Karpas-422 (cell line): ENCODE results near the gene EXOSC6. TPM values are rescaled to one million over a fixed set of nuclear protein-coding genes. Genes with fewer than 3 reads are reported as not detected.
"Not testable (repeated sequence)": the region's sequence is repeated elsewhere in the genome, so short reads cannot be mapped to it uniquely, and the experiment has no call there.

Experiments used
- DNase-seq: peaks from one replicate; pipeline ENCODE4 v3.0.0-alpha.2; 2015
- H2AFZ ChIP-seq: fragments of 200-600 bp; sonication (generic); 2 replicates; pipeline ENCODE4 v1.6.1; 2014; ENCODE audit warnings: antibody characterized with exemption, low read length, mixed read lengths
- H3K27ac ChIP-seq: fragments of 200-600 bp; sonication (generic); 2 replicates; pipeline ENCODE4 v1.5.1; 2014; ENCODE audit warnings: mild to moderate bottlenecking, low read length, moderate library complexity
- H3K27me3 ChIP-seq: fragments of 200-600 bp; sonication (generic); 2 replicates; pipeline ENCODE4 v1.6.1; 2014; ENCODE audit warnings: low read length, mixed read lengths
- H3K36me3 ChIP-seq: fragments of 200-600 bp; sonication (generic); 2 replicates; pipeline ENCODE4 v1.6.1; 2014; ENCODE audit warnings: low read length, mixed read lengths; ENCODE audit not compliant: insufficient read depth
- H3K4me1 ChIP-seq: fragments of 200-600 bp; sonication (generic); 2 replicates; pipeline ENCODE4 v1.6.1; 2014; ENCODE audit warnings: mild to moderate bottlenecking, low read length, mixed read lengths
- H3K4me2 ChIP-seq: fragments of 200-600 bp; sonication (generic); 2 replicates; pipeline ENCODE4 v1.6.1; 2014; ENCODE audit warnings: low read length, low read depth, mild to moderate bottlenecking; ENCODE audit not compliant: poor library complexity, severe bottlenecking
- H3K4me3 ChIP-seq: fragments of 200-600 bp; sonication (generic); 2 replicates; pipeline ENCODE4 v1.5.1; 2014; ENCODE audit warnings: mild to moderate bottlenecking, antibody characterized with exemption, low read length, mixed read lengths
- H3K79me2 ChIP-seq: fragments of 200-600 bp; sonication (generic); 2 replicates; pipeline ENCODE4 v1.6.1; 2014; ENCODE audit warnings: mild to moderate bottlenecking, low read length, mixed read lengths
- H3K9ac ChIP-seq: fragments of 200-600 bp; sonication (generic); 2 replicates; pipeline ENCODE4 v1.6.0; 2014; ENCODE audit warnings: low read length
- H3K9me2 ChIP-seq: fragments of 200-600 bp; sonication (generic), shearing (Covaris generic); replicated peaks from 2 replicates; pipeline ENCODE4 v1.6.0; 2014; ENCODE audit warnings: mild to moderate bottlenecking, low read length, moderate library complexity; ENCODE audit not compliant: insufficient read depth
- H3K9me3 ChIP-seq: fragments of 300-700, 200-600 bp; sonication (generic); 2 replicates; pipeline ENCODE4 v1.6.1; 2014; ENCODE audit warnings: low read length, mixed read lengths
- H4K20me1 ChIP-seq: fragments of 200-600 bp; sonication (generic); 2 replicates; pipeline ENCODE4 v1.6.1; 2014; ENCODE audit warnings: mild to moderate bottlenecking, antibody characterized with exemption, low read length, low read depth; ENCODE audit not compliant: insufficient read depth
- total RNA-seq: library from RNA; depleted of rRNA; stranded (reverse); fragments of >200 nt; shearing (Covaris generic); gene quantifications from 2 replicates; pipeline ENCODE4 v1.2.3, GENCODE V29; 2014; ENCODE audit warnings: low replicate concordance

EXOSC6 gene
- total RNA-seq, 1 experiment from 2014 or later = 29.0 TPM

DNA sequence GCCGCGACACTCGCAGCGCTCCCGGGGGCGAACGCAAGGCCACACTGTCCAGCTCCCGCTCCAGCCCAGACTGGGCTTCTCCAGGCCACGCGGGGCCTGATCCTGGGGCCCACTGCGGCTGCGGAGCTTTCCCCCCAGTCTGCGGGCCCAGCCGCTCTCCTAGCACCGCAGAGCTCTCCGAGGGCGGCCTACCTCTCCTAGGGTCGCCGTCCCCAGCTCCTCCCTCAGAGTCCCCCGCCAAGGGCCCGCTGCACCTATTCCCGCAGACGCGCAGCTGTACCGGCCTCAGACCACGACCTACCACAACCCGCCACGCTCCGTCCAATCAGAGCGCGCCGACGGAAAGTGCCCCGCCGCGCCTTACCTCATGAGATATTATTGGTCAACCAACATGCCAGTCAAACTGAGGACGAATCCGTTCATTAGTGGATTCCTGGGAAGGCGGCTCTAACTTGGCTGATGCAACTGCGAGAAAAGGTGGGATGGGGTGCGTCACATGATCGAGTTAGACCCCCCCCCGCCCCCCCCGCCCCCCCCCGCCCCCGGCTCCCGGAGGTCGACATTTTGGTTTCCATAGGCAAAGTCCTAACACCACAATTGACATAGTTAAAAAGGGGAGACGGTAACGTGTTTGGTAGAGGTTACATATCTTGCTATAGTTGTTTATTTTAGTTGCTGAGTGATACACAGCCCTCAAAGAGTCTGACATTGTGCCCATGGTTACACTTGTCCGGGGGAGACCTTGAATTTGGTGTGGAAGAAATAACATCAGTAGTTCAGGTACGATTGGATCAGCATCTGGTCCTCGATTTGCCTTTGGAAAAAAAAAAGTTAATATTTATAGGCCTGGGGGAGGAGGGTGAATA, 37.7 kb upstream of the EXOSC6 start, which contains the start of gene AARS1:
TSS of gene AARS1 (minus strand) at position 278 of the 866 bp plus-strand sequence. CDS start 6,743 bp downstream, outside the sequence.
- Histone ChIP-seq H3K9me3 (no peaks in the 10 kb centered on the region), H3K4me1 (peaks cover 17% of the 10 kb centered on the region), H3K36me3 (peaks cover 15% of the 10 kb centered on the region), H3K9me2 (no peaks in the 10 kb centered on the region), H3K4me2 (peak within 1 kb of the TSS; percentile 95), H3K27ac (peak within 1 kb of the TSS; percentile 94), H2AFZ (0 out of 2 replicates have a peak within 1 kb of the TSS, but pooled peaks have one; percentile 74), H3K27me3 (no peaks in the 10 kb centered on the region), H3K4me3 (peak within 1 kb of the TSS; percentile 97), H3K9ac (peak within 1 kb of the TSS; percentile 99), H3K79me2 (peaks cover 40% of the 10 kb centered on the region), H4K20me1 (no peaks in the 10 kb centered on the region)
- peak; percentile 100 for DNase-seq

DNA sequence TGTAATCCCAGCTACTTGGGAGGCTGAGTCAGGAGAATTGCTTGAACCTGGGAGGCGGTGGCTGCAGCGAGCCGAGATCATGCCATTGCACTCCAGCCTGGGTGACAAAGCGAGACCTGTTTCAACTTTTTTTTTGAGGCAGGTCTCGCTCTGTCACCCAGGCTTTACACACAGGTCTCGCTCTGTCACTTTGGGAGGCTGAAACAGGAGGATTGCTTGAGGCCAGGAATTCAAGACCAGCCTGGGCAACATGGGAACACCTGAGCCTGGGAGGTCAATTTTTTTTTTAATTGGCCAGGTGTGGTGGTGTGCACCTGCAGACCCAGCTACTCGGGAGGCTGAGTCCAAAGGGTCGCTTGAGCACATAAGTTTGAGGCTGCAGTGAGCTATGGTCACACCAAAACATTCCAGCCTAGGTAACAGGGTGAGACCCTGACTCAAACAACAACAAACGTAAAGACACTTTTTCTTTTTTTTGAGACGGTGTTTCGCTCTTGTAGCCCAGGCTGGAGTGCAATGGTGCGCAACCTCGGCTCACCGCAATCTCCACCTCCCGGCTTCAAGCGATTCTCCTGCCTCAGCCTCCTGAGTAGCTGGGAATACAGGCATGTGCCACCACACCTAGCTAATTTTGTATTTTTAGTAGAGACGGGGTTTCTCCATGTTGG, 35.7 kb upstream of the EXOSC6 start:
- not testable (repeated sequence) for H3K27me3 ChIP-seq, H2AFZ ChIP-seq, H3K9me3 ChIP-seq, DNase-seq, H3K9me2 ChIP-seq, H4K20me1 ChIP-seq
- Histone ChIP-seq H3K36me3 (peaks cover 27% of the 10 kb centered on the region), H3K9ac (peak overlapping the region; percentile 69), H3K4me1 (peaks cover 17% of the 10 kb centered on the region), H3K27ac (peak overlapping the region; percentile 80), H3K79me2 (peaks cover 45% of the 10 kb centered on the region), H3K4me2 (peak overlapping the region; percentile 95), H3K4me3 (peak overlapping the region; percentile 97; the same call in 1 of the 2 replicates)

DNA sequence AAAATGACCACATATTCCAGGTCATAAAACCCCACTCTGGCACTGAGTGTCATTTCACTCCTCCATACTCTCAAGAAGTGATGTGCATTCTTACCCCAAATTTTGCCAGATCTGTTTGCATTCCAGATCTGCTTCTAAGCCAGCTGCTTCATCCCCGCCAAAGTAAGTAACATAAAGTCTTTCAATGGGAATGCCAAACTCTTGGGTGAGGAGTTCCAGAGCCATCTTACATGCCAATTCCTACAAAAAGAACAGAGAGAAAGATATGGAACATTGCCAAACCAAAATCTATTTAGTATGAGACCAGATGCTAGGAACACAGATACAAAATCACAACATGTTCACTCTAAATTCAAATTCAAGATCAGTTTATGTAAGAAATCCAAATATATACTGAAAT, 24.7 kb upstream of the EXOSC6 start:
- Histone ChIP-seq H3K4me1 (no peaks in the 10 kb centered on the region), H4K20me1 (0 out of 2 replicates have a peak, but pooled peaks cover 3% of the 10 kb centered on the region), H3K9me3 (no peaks in the 10 kb centered on the region), H3K4me2 (no peak overlapping the region), H3K79me2 (peaks cover 11% of the 10 kb centered on the region; the same call in 1 of the 2 replicates), H3K9me2 (no peaks in the 10 kb centered on the region), H3K9ac (no peak overlapping the region), H3K27ac (no peak overlapping the region), H3K27me3 (no peaks in the 10 kb centered on the region), H2AFZ (no peak overlapping the region), H3K36me3 (peaks cover 41% of the 10 kb centered on the region), H3K4me3 (no peak overlapping the region)
- no peak for DNase-seq

DNA sequence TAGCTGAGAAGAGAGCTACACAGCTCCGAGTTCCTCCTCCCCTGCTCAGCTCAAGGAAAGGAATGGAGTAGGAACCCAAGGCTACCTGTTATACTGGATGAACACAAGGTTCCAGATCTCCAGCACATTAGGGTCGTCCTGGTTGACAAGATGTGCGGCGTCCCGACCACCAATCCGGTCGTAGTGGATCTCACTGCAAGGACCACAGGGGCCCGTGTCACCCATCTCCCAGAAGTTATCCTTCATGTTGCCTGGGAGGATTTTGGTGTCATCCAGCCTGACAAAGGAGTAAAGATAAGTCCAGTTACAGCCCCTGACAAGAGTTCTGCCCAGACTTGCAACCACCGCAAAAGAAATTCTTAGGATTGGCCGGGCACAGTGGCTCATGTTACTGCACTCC, 20.0 kb upstream of the EXOSC6 start:
- no peaks in the 10 kb centered on the region for H3K9me2 ChIP-seq
- no peaks in the 10 kb centered on the region for H3K4me1 ChIP-seq
- no peak overlapping the region for H3K9ac ChIP-seq
- H4K20me1 ChIP-seq = no peaks in the 10 kb centered on the region
- H3K4me3 ChIP-seq = no peak overlapping the region
- H3K27ac ChIP-seq = no peak overlapping the region
- peaks cover 41% of the 10 kb centered on the region for H3K36me3 ChIP-seq
- H2AFZ ChIP-seq = no peak overlapping the region
- DNase-seq = no peak
- no peaks in the 10 kb centered on the region for H3K79me2 ChIP-seq
- no peak overlapping the region for H3K4me2 ChIP-seq
- H3K27me3 ChIP-seq = no peaks in the 10 kb centered on the region
- H3K9me3 ChIP-seq = no peaks in the 10 kb centered on the region

DNA sequence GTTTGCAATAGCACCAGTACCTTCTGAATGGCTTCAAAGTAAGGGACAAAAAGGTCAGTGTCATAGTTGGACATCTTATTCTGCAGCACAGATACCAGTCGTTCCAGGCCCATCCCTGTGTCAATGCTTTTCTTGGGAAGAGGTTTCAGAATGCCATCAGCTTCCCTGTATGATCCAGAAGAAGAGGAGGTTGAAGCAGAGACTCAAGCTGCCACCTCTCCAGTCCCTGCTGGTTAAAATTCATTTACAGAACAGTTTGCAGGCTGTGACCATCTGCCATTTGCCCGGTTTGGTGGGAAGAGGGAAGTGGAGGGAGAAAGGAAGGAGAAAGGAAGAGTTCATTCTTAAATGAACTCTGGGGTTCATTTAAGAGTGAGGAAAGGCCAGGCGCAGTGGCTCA, 18.4 kb upstream of the EXOSC6 start:
- Histone ChIP-seq H3K79me2 (no peaks in the 10 kb centered on the region), H3K36me3 (peaks cover 41% of the 10 kb centered on the region), H2AFZ (no peak overlapping the region), H3K4me2 (no peak overlapping the region), H3K4me3 (no peak overlapping the region), H3K9me2 (no peaks in the 10 kb centered on the region), H4K20me1 (no peaks in the 10 kb centered on the region), H3K9me3 (no peaks in the 10 kb centered on the region), H3K27ac (no peak overlapping the region), H3K9ac (no peak overlapping the region), H3K4me1 (no peaks in the 10 kb centered on the region), H3K27me3 (no peaks in the 10 kb centered on the region)
- DNase-seq = no peak

DNA sequence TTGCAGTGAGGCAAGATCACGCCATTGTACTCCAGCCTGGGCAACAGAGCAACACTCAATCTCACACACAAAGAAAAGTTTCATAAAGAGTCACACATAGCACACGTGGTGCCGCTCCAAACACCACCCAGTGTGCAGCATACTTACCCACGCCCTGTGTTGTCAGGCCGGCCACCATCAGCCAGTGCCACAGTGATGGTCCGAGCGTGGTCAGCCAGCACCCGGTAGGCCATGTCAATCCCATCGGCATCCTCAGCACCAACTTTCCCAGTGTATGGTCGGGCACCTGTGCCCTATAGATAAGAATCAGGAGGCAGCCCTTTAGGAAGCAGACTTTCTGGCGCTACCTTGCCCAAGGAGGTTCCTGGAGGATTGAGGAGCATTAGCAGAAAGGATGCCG, 17.7 kb upstream of the EXOSC6 start:
- no peak overlapping the region for H2AFZ ChIP-seq
- H3K9ac ChIP-seq = no peak overlapping the region
- H3K36me3 ChIP-seq = peaks cover 48% of the 10 kb centered on the region
- no peaks in the 10 kb centered on the region for H3K4me1 ChIP-seq
- no peaks in the 10 kb centered on the region for H3K79me2 ChIP-seq
- no peak overlapping the region for H3K4me3 ChIP-seq
- H4K20me1 ChIP-seq = no peaks in the 10 kb centered on the region
- no peak overlapping the region for H3K4me2 ChIP-seq
- DNase-seq = no peak
- no peak overlapping the region for H3K27ac ChIP-seq
- no peaks in the 10 kb centered on the region for H3K9me3 ChIP-seq
- H3K27me3 ChIP-seq = no peaks in the 10 kb centered on the region
- no peaks in the 10 kb centered on the region for H3K9me2 ChIP-seq

DNA sequence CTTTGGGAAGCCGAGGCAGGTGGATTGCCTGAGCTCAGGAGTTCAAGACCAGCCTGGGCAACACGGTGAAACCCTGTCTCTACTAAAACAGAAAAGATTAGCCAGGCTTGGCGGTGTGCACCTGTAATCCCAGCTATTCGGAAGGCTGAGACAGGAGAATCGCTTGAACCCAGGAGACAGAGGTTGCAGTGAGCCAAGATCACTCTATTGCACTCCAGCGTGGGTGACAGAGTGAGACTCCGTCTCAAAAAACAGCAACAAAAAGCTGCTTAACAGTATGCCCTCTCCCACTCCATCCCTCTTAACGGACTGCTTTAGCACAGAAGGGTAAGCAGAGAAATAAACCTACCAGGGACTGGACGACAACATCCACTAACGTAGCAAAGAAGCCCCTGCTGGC, 16.2 kb upstream of the EXOSC6 start:
- not testable (repeated sequence) for H3K9ac ChIP-seq, H2AFZ ChIP-seq, H3K9me2 ChIP-seq, H3K4me3 ChIP-seq, DNase-seq, H4K20me1 ChIP-seq, H3K4me2 ChIP-seq, H3K79me2 ChIP-seq, H3K9me3 ChIP-seq, H3K4me1 ChIP-seq, H3K27me3 ChIP-seq, H3K27ac ChIP-seq
- H3K36me3 ChIP-seq = peaks cover 46% of the 10 kb centered on the region

DNA sequence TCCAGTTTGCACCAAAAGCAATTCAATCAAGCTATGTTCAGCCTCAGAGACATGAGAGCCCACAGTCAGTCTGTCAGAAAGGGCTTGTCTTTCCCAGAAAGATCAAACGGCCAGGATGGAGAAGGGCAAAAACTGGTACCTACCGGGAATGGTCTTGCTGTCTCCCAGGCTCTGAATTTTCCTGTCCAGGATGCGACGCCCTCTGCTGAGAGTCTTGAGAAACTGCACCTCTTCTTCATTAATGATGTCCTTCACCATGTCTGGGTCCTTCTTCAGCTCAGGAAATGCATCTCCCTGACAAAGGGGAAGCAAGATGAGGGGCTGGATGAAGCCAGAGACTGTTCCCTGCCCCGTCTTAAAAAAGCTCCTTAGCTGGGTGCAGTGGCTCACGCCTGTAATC, 15.8 kb upstream of the EXOSC6 start:
- no peaks in the 10 kb centered on the region for H4K20me1 ChIP-seq
- H3K79me2 ChIP-seq = no peaks in the 10 kb centered on the region
- no peaks in the 10 kb centered on the region for H3K9me3 ChIP-seq
- H3K9me2 ChIP-seq = no peaks in the 10 kb centered on the region
- no peak overlapping the region for H3K27ac ChIP-seq
- no peaks in the 10 kb centered on the region for H3K27me3 ChIP-seq
- H2AFZ ChIP-seq = no peak overlapping the region
- H3K36me3 ChIP-seq = peaks cover 47% of the 10 kb centered on the region
- no peaks in the 10 kb centered on the region for H3K4me1 ChIP-seq
- DNase-seq = peak; percentile 58
- no peak overlapping the region for H3K9ac ChIP-seq
- no peak overlapping the region for H3K4me2 ChIP-seq
- no peak overlapping the region for H3K4me3 ChIP-seq
